Left ventricle myocardium inferior (tissue), 1 donor: ENCODE measurements around the gene PDZRN3. TPM values are rescaled to one million over a fixed set of nuclear protein-coding genes. Genes with fewer than 3 reads are reported as not detected.

ENCODE experiments used
- DNase-seq: peaks from one replicate; pipeline ENCODE4 v3.0.0-alpha.2; 2020
- H3K27ac ChIP-seq: fragments of 200-600 bp; replicated peaks from 2 replicates; pipeline ENCODE4 v1.8.0; 2021
- H3K27me3 ChIP-seq: fragments of 200-600 bp; 2 replicates; pipeline ENCODE4 v1.8.0; 2021; ENCODE audit warnings: low read depth
- H3K36me3 ChIP-seq: fragments of 200-600 bp; 2 replicates; pipeline ENCODE4 v1.8.0; 2021
- H3K4me1 ChIP-seq: fragments of 200-600 bp; 2 replicates; pipeline ENCODE4 v1.8.0; 2021
- H3K4me3 ChIP-seq: fragments of 200-600 bp; 2 replicates; pipeline ENCODE4 v1.8.0; 2021; ENCODE audit warnings: mild to moderate bottlenecking, moderate library complexity
- H3K9me3 ChIP-seq: fragments of 200-600 bp; replicated peaks from 2 replicates; pipeline ENCODE4 v1.8.0; 2021
- CTCF ChIP-seq: fragments of 200-600 bp; IDR thresholded peaks from 2 replicates; pipeline ENCODE4 v1.8.0; 2021; ENCODE audit warnings: antibody characterized with exemption, mild to moderate bottlenecking, borderline replicate concordance
- intact Hi-C: fragments of 100-400 bp; cut with micrococcal nuclease; formaldehyde crosslinking; loops from one replicate; pipeline ENCODE4 v1.11.0; 2022
- total RNA-seq: library from RNA; stranded (reverse); fragmentation: NEBNext Ultra II Directional; extraction: Animal tissue kit (Norgen Biotek cat#: 25700); gene quantifications from one replicate; pipeline ENCODE4 v1.2.1, GENCODE V29; 2021
- donor health status: DM: no; HTN: yes; CAD: no; lungs with severe emphysema.

Gene PDZRN3
- total RNA-seq, 1 donor from 2014 or later: 114 TPM

GRCh38 chr3:73665286-73665685 lies 40.5 kb upstream of the PDZRN3 start:
- no peak for TF ChIP-seq CTCF

GRCh38 chr3:73664389-73664788 lies 39.6 kb upstream of the PDZRN3 start:
- TF ChIP-seq CTCF: no peak
- DNase-seq: no peak
- Histone ChIP-seq H3K4me3 (no peak overlapping the region), H3K9me3 (no peaks in the 10 kb centered on the region), H3K27ac (no peak overlapping the region), H3K36me3 (no peaks in the 10 kb centered on the region), H3K4me1 (peaks cover 21% of the 10 kb centered on the region), H3K27me3 (no peaks in the 10 kb centered on the region)
- intact Hi-C loops: no loop called here

More at GRCh38 chr3:73665286-73665685, 40.5 kb upstream of the PDZRN3 start:
- Histone ChIP-seq H3K36me3 (no peaks in the 10 kb centered on the region), H3K27ac (no peak overlapping the region), H3K4me3 (no peak overlapping the region), H3K9me3 (no peaks in the 10 kb centered on the region), H3K27me3 (no peaks in the 10 kb centered on the region), H3K4me1 (peaks cover 21% of the 10 kb centered on the region)
- no peak for DNase-seq
- intact Hi-C loops: no loop called here

DNA sequence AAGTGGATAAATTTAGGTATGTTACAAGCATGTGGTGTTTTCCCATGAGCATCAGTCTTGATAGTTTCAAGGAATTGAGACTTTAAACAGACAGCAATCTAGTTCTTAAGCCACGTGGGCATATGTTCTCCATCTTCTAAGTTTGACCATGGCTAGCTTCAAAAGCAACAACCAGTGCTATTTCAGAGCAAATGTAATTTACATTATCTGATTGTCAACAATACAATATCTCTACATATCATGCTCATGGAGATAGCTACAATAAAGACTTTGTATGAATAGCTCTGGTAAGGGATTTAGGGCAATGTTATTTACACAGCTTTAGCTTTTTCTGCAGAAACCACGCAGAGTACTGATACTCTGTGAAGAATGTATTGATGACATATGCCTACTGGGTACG lies 38.8 kb upstream of the PDZRN3 start:
- Histone ChIP-seq H3K4me1 (peaks cover 18% of the 10 kb centered on the region), H3K4me3 (no peak overlapping the region), H3K9me3 (no peaks in the 10 kb centered on the region), H3K36me3 (no peaks in the 10 kb centered on the region), H3K27me3 (no peaks in the 10 kb centered on the region), H3K27ac (no peak overlapping the region)
- no peak for DNase-seq
- intact Hi-C loops: no loop called here
- no peak for TF ChIP-seq CTCF

DNA sequence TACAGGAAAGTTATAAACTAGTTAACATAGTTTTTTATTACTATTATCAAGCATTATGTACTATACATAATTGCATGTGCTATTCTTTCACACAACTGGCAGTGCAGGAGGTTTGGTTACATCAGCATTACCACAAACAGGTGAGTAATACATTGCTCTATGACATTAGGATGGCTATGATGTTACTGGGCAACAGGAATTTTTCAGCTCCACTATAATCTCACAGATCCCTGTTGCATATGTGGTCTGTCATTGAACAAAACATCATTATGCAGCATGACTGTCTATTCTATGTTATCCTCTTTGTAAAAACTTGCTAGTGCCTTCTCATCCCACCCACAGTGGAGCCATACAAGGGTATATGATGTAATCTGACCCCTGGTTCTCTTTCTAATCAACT lies 36.5 kb upstream of the PDZRN3 start:
- intact Hi-C loops: no loop called here
- Histone ChIP-seq H3K9me3 (no peaks in the 10 kb centered on the region), H3K4me1 (peaks cover 16% of the 10 kb centered on the region), H3K36me3 (no peaks in the 10 kb centered on the region), H3K27me3 (no peaks in the 10 kb centered on the region), H3K4me3 (no peak overlapping the region), H3K27ac (no peak overlapping the region)
- no peak for DNase-seq
- no peak for TF ChIP-seq CTCF

DNA sequence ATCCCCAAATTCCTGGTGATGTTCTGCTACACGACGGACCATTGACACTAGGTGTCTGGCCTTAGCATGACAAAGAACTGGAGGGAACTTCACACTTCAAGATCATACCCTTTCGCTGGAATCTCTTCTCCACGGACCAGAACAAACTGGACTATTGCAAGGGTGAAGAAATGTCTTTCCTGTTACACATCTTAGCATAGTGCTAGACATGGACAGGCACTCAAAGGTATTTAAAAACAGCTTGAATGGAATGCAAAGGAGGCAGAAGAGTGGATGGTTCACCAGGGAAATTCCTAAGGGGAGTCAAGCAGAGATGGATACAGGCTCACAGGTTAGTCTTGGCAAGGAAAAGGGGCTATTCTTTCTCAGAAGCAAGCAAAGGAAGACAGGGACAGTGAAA lies 33.5 kb upstream of the PDZRN3 start:
- intact Hi-C loops: no loop called here
- Histone ChIP-seq H3K9me3 (no peaks in the 10 kb centered on the region), H3K27me3 (no peaks in the 10 kb centered on the region), H3K27ac (no peak overlapping the region), H3K4me1 (no peaks in the 10 kb centered on the region), H3K36me3 (no peaks in the 10 kb centered on the region), H3K4me3 (no peak overlapping the region)
- DNase-seq: no peak
- no peak for TF ChIP-seq CTCF

DNA sequence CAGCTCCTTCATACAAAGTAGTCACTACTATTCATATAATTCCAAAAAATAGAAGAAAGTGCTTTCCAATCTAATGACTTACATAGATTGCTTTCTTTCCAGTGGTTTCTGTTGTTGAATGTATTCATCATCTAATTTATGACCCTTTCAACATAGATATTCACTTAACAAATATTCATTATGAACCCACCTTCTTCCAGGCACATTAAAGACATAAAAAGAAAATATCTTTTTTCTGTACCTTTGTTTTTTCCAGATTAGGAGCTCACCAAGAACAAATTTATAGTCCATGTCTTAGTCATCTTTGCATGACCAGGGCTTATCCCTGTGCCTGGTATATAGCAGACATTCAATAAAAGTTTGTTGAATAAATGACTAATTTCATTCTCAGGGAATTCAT lies 32.4 kb upstream of the PDZRN3 start:
- H3K9me3 ChIP-seq: no peaks in the 10 kb centered on the region
- DNase-seq: no peak
- no peaks in the 10 kb centered on the region for H3K36me3 ChIP-seq
- H3K27ac ChIP-seq: no peak overlapping the region
- H3K4me3 ChIP-seq: no peak overlapping the region
- no peak for TF ChIP-seq CTCF
- H3K27me3 ChIP-seq: no peaks in the 10 kb centered on the region
- no peaks in the 10 kb centered on the region for H3K4me1 ChIP-seq
- intact Hi-C loops: no loop called here
